A673 (cell line): ENCODE measurements around the gene FRMD3. TPM values are rescaled to one million over a fixed set of nuclear protein-coding genes. Genes with fewer than 3 reads are reported as not detected.
A peak's percentile ranks its signal among the peaks of the same experiment; 100 is the strongest.

Experiments
- BruUV-seq: library from RNA; stranded (reverse); fragments of 400-500 nt; replicated peaks from 2 replicates; lab custom pipeline; 2021; lab: Mats Ljungman, UMichigan
- CTCF ChIA-PET: fragments of 300-600 bp; sonication (Branson Sonifier 250); formaldehyde crosslinking; loops from one replicate; lab custom pipeline; 2022; ENCODE audit warnings: antibody characterized with exemption; lab: Charles Lee
- POLR2A ChIA-PET: fragments of 300-600 bp; sonication (Branson Sonifier 250); formaldehyde crosslinking; loops from one replicate; lab custom pipeline; 2022; ENCODE audit warnings: antibody characterized with exemption; ENCODE audit not compliant: low non-redundant PET; lab: Charles Lee
- DNase-seq: peaks from one replicate; pipeline ENCODE4 v3.0.0-alpha.2; 2015; ENCODE audit warnings: low spot score
- H3K27ac ChIP-seq: fragments of 200-600 bp; sonication (generic); 2 replicates; pipeline ENCODE4 v1.5.1; 2016; ENCODE audit warnings: mixed run types, low read depth, mild to moderate bottlenecking, mixed read lengths, antibody characterized with exemption, low read length; ENCODE audit not compliant: poor library complexity, severe bottlenecking
- H3K27me3 ChIP-seq: fragments of 200-600 bp; sonication (generic); replicated peaks from 2 replicates; pipeline ENCODE4 v1.6.1; 2017; ENCODE audit warnings: mixed run types, low read depth, mild to moderate bottlenecking, mixed read lengths, antibody characterized with exemption, low read length; ENCODE audit not compliant: insufficient read depth, poor library complexity
- H3K36me3 ChIP-seq: fragments of 200-600 bp; sonication (generic); 2 replicates; pipeline ENCODE4 v1.6.1; 2016; ENCODE audit warnings: mixed run types, mild to moderate bottlenecking, mixed read lengths, antibody characterized with exemption, low read length; ENCODE audit not compliant: insufficient read depth, poor library complexity, severe bottlenecking
- H3K4me1 ChIP-seq: fragments of 200-600 bp; sonication (generic); 2 replicates; pipeline ENCODE4 v1.6.1; 2017; ENCODE audit warnings: mixed run types, mild to moderate bottlenecking, mixed read lengths, antibody characterized with exemption, low read length; ENCODE audit not compliant: insufficient read depth, poor library complexity, severe bottlenecking
- H3K4me3 ChIP-seq: fragments of 200-600 bp; sonication (generic); 2 replicates; pipeline ENCODE4 v1.5.1; 2016; ENCODE audit warnings: low read depth, mixed run types, mild to moderate bottlenecking, mixed read lengths, low read length; ENCODE audit not compliant: poor library complexity, severe bottlenecking
- H3K9me3 ChIP-seq: fragments of 200-600 bp; sonication (generic); 2 replicates; pipeline ENCODE4 v1.6.1; 2016; ENCODE audit warnings: mixed run types, low read depth, mild to moderate bottlenecking, mixed read lengths, antibody characterized with exemption, low read length; ENCODE audit not compliant: poor library complexity, severe bottlenecking
- EZH2 ChIP-seq: fragments of 200-600 bp; sonication (generic); IDR thresholded peaks from 2 replicates; pipeline ENCODE4 v1.6.1; 2017; ENCODE audit warnings: borderline replicate concordance, low read depth, mild to moderate bottlenecking, mixed read lengths, antibody characterized with exemption, low read length; ENCODE audit not compliant: poor library complexity, severe bottlenecking
- intact Hi-C: fragments of 100-400 bp; cut with micrococcal nuclease; formaldehyde crosslinking; loops from one replicate; pipeline ENCODE4 v1.10.0; 2022; ENCODE audit not compliant: unreplicated experiment
- total RNA-seq: library from RNA; stranded (reverse); gene quantifications from 2 replicates; pipeline ENCODE4 v1.2.3, GENCODE V29; 2021
- TF ChIP-seq, protein P1 (sequence below): fragments of 300-800, 200-600 bp; sonication (generic); conservative IDR thresholded peaks from 2 replicates; pipeline ENCODE4 v1.5.1; 2017; ENCODE audit warnings: low read depth, mild to moderate bottlenecking, antibody characterized with exemption, low read length, moderate library complexity, mixed read lengths

The FRMD3 gene
- total RNA-seq, 1 experiment from 2014 or later: 1.0 TPM

DNA sequence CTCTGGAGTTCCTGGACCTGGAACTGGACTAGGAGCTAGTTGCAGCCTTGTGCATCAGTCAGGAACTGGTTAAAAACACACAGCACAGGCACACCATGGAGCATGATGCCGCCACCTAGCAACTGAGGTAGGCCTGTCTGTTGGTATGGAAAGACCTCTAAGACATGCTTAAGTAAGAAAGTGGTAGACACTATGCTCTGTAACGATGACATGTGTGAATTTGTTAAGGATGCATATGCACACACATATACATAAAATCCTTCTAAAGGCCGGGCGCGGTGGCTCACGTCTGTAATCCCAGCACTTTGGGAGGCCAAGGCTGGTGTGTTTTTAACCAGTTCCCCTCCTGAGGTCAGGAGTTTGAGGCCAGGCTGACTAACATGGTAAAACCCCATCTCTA, 338.4 kb downstream of the FRMD3 start:
- no peak for DNase-seq
- no peak for TF ChIP-seq EZH2
- TF ChIP-seq, protein P1, sequence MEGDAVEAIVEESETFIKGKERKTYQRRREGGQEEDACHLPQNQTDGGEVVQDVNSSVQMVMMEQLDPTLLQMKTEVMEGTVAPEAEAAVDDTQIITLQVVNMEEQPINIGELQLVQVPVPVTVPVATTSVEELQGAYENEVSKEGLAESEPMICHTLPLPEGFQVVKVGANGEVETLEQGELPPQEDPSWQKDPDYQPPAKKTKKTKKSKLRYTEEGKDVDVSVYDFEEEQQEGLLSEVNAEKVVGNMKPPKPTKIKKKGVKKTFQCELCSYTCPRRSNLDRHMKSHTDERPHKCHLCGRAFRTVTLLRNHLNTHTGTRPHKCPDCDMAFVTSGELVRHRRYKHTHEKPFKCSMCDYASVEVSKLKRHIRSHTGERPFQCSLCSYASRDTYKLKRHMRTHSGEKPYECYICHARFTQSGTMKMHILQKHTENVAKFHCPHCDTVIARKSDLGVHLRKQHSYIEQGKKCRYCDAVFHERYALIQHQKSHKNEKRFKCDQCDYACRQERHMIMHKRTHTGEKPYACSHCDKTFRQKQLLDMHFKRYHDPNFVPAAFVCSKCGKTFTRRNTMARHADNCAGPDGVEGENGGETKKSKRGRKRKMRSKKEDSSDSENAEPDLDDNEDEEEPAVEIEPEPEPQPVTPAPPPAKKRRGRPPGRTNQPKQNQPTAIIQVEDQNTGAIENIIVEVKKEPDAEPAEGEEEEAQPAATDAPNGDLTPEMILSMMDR: no peak
- no peak overlapping the region for H3K4me3 ChIP-seq
- peaks cover 10% of the 10 kb centered on the region for H3K27me3 ChIP-seq
- no peaks in the 10 kb centered on the region for H3K9me3 ChIP-seq
- H3K27ac ChIP-seq: no peak overlapping the region
- no peaks in the 10 kb centered on the region for H3K4me1 ChIP-seq
- intact Hi-C loops: loop anchor here (5.0 kb wide), 1 partner anchor 342 kb away; no protein-coding TSS in a partner anchor
- no TSS peak for BruUV-seq
- ChIA-PET CTCF (no interaction called here), POLR2A (no interaction called here)
- no peaks in the 10 kb centered on the region for H3K36me3 ChIP-seq

DNA sequence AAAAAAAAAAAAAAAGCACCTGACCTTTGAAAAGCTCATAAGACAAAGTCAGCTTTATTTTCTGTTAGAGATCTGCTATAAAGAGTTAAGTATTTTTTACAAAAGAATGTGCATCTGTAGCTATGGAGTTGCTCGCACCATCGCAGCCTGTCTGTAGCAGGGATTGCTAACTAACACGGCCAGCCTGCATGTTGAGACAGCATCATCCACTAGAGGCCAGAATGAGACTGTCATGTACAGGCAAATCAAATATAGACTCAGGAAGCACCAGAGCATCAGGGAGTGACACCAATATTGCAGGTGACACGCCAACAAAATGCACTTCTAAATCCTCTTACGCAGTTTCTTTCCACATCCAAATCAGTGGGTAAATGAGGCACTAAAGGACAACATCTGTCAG, 339.0 kb downstream of the FRMD3 start:
- DNase-seq: peak; percentile 34

DNA sequence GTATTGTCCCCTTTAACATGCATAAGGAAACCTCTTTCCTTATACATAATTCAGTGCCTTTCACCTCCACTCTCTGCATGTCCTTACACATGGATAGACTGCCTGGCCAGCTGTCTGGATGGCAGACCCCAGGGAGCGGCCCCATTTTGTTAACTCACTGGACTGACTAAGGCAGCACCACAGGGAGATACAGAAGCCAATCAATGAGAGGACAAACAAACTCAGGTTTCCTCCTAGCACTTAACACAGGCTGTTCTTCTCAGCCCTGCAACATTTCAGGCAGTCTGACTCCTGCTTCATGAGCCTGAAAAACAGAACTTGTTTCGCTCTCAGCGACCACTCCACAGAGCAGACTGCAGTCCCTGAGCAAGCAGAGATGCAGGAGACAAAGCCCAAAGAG, 339.8 kb downstream of the FRMD3 start:
- H3K9me3 ChIP-seq: no peaks in the 10 kb centered on the region
- no peaks in the 10 kb centered on the region for H3K4me1 ChIP-seq
- POLR2A ChIA-PET: no interaction called here
- DNase-seq: no peak
- no peaks in the 10 kb centered on the region for H3K36me3 ChIP-seq
- TF ChIP-seq, protein P1: no peak
- TF ChIP-seq EZH2: no peak
- peaks cover 10% of the 10 kb centered on the region for H3K27me3 ChIP-seq
- intact Hi-C loops: loop anchor here (5.0 kb wide), 1 partner anchor 344 kb away; no protein-coding TSS in a partner anchor
- CTCF ChIA-PET: no interaction called here
- no TSS peak for BruUV-seq
- no peak overlapping the region for H3K27ac ChIP-seq
- no peak overlapping the region for H3K4me3 ChIP-seq

More for the DNA sequence above, 339.0 kb downstream of the FRMD3 start:
- intact Hi-C loops: loop anchor here (5.0 kb wide), 1 partner anchor 343 kb away; no protein-coding TSS in a partner anchor
- Histone ChIP-seq H3K9me3 (no peaks in the 10 kb centered on the region), H3K27me3 (peaks cover 10% of the 10 kb centered on the region), H3K4me1 (no peaks in the 10 kb centered on the region), H3K36me3 (no peaks in the 10 kb centered on the region), H3K4me3 (no peak overlapping the region), H3K27ac (no peak overlapping the region)
- ChIA-PET CTCF (no interaction called here), POLR2A (no interaction called here)
- TF ChIP-seq, protein P1: peak; percentile 56
- TF ChIP-seq EZH2: no peak
- no TSS peak for BruUV-seq
